ENCODE measurements around the gene PIK3AP1.
"Not testable (repeated sequence)": the region's sequence is repeated elsewhere in the genome, so short reads cannot be mapped to it uniquely, and the experiment has no call there.

Gene PIK3AP1

DNA sequence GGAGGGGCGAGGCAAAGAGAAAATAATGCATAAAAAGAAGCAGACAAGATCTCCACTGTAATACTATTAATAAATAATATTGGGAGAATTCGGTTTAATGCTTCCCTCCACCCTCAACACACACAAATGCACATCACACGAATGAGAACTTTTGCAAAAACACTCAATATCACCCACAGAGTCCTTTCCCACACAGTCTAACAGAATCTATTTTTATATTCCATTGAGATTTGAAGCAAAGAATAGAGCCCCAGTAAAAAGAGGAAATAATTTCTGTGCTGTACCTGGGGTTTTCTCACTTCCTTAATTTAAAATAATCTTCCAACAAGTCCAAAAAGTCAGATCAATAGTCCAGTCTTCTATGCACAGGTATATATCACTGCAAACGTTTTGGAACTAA, 17.0 kb downstream of the PIK3AP1 start:
- Histone ChIP-seq H3K4me2 (no peak overlapping the region), H3K4me3 (IDR thresholded peaks at IDR 0.05; ENCODE audit: insufficient read depth, low read depth, low read length) (no peak overlapping the region), H3K36me3 (ENCODE audit: insufficient read depth) (no peaks in the 10 kb centered on the region), H2AFZ (ENCODE audit: low read depth) (no peak overlapping the region), H3K27ac (no peak overlapping the region), H3K27me3 (ENCODE audit: insufficient read depth, low read depth) (no peaks in the 10 kb centered on the region), H4K20me1 (ENCODE audit: insufficient read depth) (no peaks in the 10 kb centered on the region), H3K4me1 (ENCODE audit: low read depth, poor library complexity, severe bottlenecking) (no peaks in the 10 kb centered on the region), H3K79me2 (ENCODE audit: insufficient read depth, low read depth) (no peaks in the 10 kb centered on the region), H3K9ac (no peak overlapping the region)
- TF ChIP-seq, protein P1, sequence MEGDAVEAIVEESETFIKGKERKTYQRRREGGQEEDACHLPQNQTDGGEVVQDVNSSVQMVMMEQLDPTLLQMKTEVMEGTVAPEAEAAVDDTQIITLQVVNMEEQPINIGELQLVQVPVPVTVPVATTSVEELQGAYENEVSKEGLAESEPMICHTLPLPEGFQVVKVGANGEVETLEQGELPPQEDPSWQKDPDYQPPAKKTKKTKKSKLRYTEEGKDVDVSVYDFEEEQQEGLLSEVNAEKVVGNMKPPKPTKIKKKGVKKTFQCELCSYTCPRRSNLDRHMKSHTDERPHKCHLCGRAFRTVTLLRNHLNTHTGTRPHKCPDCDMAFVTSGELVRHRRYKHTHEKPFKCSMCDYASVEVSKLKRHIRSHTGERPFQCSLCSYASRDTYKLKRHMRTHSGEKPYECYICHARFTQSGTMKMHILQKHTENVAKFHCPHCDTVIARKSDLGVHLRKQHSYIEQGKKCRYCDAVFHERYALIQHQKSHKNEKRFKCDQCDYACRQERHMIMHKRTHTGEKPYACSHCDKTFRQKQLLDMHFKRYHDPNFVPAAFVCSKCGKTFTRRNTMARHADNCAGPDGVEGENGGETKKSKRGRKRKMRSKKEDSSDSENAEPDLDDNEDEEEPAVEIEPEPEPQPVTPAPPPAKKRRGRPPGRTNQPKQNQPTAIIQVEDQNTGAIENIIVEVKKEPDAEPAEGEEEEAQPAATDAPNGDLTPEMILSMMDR (conservative IDR thresholded peaks at IDR 0.05; ENCODE audit: low read depth, low read length): no peak

DNA sequence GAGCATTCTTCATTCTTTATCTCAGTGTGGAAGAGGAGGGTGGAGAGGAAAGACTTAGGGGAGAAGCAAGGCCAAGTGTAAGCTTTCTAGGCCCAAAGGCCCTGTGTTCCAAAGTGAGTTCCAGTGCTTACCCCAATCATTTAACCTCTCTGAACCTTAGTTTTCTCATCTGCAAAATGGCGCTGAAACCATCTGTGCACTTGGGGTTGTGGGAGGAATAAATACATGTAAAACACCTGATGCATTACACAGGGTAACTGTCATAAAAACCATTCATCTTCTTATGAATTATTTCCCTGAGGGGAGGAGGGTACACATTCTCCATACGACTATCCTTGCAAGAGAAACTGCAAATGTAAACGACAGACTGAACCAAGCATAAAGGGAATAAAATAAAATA, 19.0 kb downstream of the PIK3AP1 start:
- Histone ChIP-seq H3K4me1 (ENCODE audit: low read depth, poor library complexity, severe bottlenecking) (peaks cover 4% of the 10 kb centered on the region), H3K4me3 (IDR thresholded peaks at IDR 0.05; ENCODE audit: insufficient read depth, low read depth, low read length) (no peak overlapping the region), H3K9ac (no peak overlapping the region), H4K20me1 (ENCODE audit: insufficient read depth) (no peaks in the 10 kb centered on the region), H3K27ac (no peak overlapping the region), H3K4me2 (no peak overlapping the region), H2AFZ (ENCODE audit: low read depth) (no peak overlapping the region), H3K27me3 (ENCODE audit: insufficient read depth, low read depth) (no peaks in the 10 kb centered on the region), H3K36me3 (ENCODE audit: insufficient read depth) (no peaks in the 10 kb centered on the region), H3K79me2 (ENCODE audit: insufficient read depth, low read depth) (no peaks in the 10 kb centered on the region)
- TF ChIP-seq, protein P1 (conservative IDR thresholded peaks at IDR 0.05; ENCODE audit: low read depth, low read length): no peak

DNA sequence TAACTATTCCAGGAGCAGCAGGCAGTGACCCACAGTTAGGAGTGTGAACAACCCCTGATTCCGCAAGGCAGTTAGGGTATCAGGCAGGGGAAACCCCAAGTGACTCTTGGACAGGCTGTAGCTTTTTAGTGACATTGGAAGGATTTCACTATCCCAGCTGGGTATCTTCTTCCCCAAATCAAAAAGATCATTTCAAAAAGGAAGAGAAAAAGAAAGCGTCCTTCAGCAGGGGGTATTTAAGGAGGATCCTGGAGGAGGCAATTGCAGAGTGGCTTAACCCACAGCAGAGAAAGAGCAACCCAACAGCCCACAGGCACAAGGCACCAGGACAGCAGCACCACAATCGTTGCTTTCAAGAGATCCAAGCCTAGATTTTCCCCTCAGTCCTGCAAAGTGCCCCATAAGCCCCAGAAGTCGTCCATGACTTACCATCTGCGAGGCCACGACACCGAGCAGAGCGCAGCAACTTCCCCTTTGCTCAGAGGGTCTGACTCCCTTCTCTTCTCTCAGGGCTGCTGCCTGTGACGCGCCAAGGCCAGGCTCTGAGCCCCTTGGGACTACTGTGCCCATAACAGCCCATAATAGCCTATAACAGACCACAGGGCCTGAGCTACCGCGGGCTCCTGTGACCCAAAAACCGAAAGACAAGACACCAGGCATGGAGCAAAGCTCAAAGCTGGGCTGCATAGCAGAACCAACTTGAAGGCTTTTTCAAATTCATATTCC, 19.8 kb downstream of the PIK3AP1 start:
- no peaks in the 10 kb centered on the region for H3K27me3 ChIP-seq (ENCODE audit: insufficient read depth, low read depth)
- H3K4me2 ChIP-seq: no peak overlapping the region
- no peak overlapping the region for H3K4me3 ChIP-seq (IDR thresholded peaks at IDR 0.05; ENCODE audit: insufficient read depth, low read depth, low read length)
- TF ChIP-seq, protein P1 (conservative IDR thresholded peaks at IDR 0.05; ENCODE audit: low read depth, low read length): no peak
- H3K4me1 ChIP-seq (ENCODE audit: low read depth, poor library complexity, severe bottlenecking): peaks cover 11% of the 10 kb centered on the region
- H3K36me3 ChIP-seq (ENCODE audit: insufficient read depth): no peaks in the 10 kb centered on the region
- no peaks in the 10 kb centered on the region for H4K20me1 ChIP-seq (ENCODE audit: insufficient read depth)
- H2AFZ ChIP-seq (ENCODE audit: low read depth): no peak overlapping the region
- no peak overlapping the region for H3K27ac ChIP-seq
- H3K79me2 ChIP-seq (ENCODE audit: insufficient read depth, low read depth): no peaks in the 10 kb centered on the region
- no peak overlapping the region for H3K9ac ChIP-seq

DNA sequence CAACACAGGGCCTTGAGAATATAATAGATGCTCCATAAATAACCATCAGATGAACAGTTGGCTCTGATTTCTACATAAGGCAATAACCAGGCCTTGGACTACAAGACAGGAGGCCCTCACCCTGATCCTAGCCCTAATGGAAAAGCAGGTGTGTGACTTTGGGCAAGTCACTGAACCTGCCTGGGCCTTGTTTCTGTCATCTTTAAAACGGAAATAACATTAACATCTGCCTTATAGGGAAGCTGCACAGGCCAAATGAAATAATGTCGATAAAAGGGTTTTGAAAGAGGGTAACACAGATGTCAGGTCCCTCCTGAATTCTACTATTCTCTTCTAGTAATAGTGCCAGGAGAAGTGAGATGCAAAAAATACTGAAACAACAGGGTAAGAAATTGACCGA, 20.7 kb downstream of the PIK3AP1 start:
- no peaks in the 10 kb centered on the region for H3K36me3 ChIP-seq (ENCODE audit: insufficient read depth)
- TF ChIP-seq, protein P1 (conservative IDR thresholded peaks at IDR 0.05; ENCODE audit: low read depth, low read length): no peak
- no peaks in the 10 kb centered on the region for H4K20me1 ChIP-seq (ENCODE audit: insufficient read depth)
- no peaks in the 10 kb centered on the region for H3K27me3 ChIP-seq (ENCODE audit: insufficient read depth, low read depth)
- H3K4me3 ChIP-seq (IDR thresholded peaks at IDR 0.05; ENCODE audit: insufficient read depth, low read depth, low read length): no peak overlapping the region
- peaks cover 18% of the 10 kb centered on the region for H3K4me1 ChIP-seq (ENCODE audit: low read depth, poor library complexity, severe bottlenecking)
- no peak overlapping the region for H2AFZ ChIP-seq (ENCODE audit: low read depth)
- no peaks in the 10 kb centered on the region for H3K79me2 ChIP-seq (ENCODE audit: insufficient read depth, low read depth)
- no peak overlapping the region for H3K4me2 ChIP-seq
- no peak overlapping the region for H3K9ac ChIP-seq
- no peak overlapping the region for H3K27ac ChIP-seq

DNA sequence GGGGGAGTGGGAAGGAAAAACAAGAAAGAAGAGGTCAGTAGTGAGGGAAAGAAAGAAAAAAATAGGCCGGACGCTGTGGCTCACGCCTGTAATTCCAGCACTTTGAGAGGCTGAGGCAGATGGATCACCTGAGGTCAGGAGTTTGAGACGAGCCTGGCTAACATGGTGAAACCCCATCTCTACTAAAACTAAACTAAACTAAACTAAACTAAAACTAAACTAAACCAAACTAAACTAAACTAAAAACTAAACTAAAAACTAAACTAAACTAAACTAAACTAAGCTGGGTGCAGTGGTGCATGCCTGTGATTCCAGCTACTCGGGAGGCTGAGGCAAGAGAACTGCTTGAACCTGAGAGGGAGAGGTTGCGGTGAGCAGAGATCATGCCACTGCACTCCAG, 22.0 kb downstream of the PIK3AP1 start:
- not testable (repeated sequence) for H3K27ac ChIP-seq; H3K4me2 ChIP-seq; H3K4me3 ChIP-seq (IDR thresholded peaks at IDR 0.05; ENCODE audit: insufficient read depth, low read depth, low read length); H3K36me3 ChIP-seq (ENCODE audit: insufficient read depth); H3K79me2 ChIP-seq (ENCODE audit: insufficient read depth, low read depth); H4K20me1 ChIP-seq (ENCODE audit: insufficient read depth); H2AFZ ChIP-seq (ENCODE audit: low read depth); H3K9ac ChIP-seq; H3K27me3 ChIP-seq (ENCODE audit: insufficient read depth, low read depth)
- peaks cover 18% of the 10 kb centered on the region for H3K4me1 ChIP-seq (ENCODE audit: low read depth, poor library complexity, severe bottlenecking)

Data from KMS-11 (cell line).